ENCODE measurements around the gene MMP21. TPM values are rescaled to one million over a fixed set of nuclear protein-coding genes. Genes with fewer than 3 reads are reported as not detected.

The MMP21 gene
- total RNA-seq, 2 donors from 2014 or later: not detected

- Mint-ChIP-seq H3K36me3 (ENCODE audit: low read depth) (peaks cover 18% of the 10 kb centered on the region), H3K4me3 (no peak overlapping the region)
Observed at GRCh38 chr10:125801574-125801973, 26.0 kb upstream of the MMP21 start.

GRCh38 chr10:125799451-125800182 lies 24.0 kb upstream of the MMP21 start:
- Mint-ChIP-seq H3K4me1 (no peaks in the 10 kb centered on the region), H3K27me3 (no peaks in the 10 kb centered on the region), H3K27ac (no peak overlapping the region), H3K9me3 (no peaks in the 10 kb centered on the region), H3K4me3 (no peak overlapping the region), H3K36me3 (ENCODE audit: low read depth) (peaks cover 13% of the 10 kb centered on the region)
- no peak for ATAC-seq (replicated peaks)

More at GRCh38 chr10:125801574-125801973, 26.0 kb upstream of the MMP21 start:
- Mint-ChIP-seq H3K9me3 (no peaks in the 10 kb centered on the region), H3K4me1 (no peaks in the 10 kb centered on the region), H3K27ac (no peak overlapping the region), H3K27me3 (no peaks in the 10 kb centered on the region)
- no peak for ATAC-seq (replicated peaks)

- no peaks in the 10 kb centered on the region for H3K27me3 Mint-ChIP-seq
- H3K4me1 Mint-ChIP-seq: no peaks in the 10 kb centered on the region
- H3K36me3 Mint-ChIP-seq (ENCODE audit: low read depth): peaks cover 28% of the 10 kb centered on the region
- no peaks in the 10 kb centered on the region for H3K9me3 Mint-ChIP-seq
- no peak for ATAC-seq (replicated peaks)
- H3K27ac Mint-ChIP-seq: no peak overlapping the region
- no peak overlapping the region for H3K4me3 Mint-ChIP-seq
Observed at GRCh38 chr10:125797994-125798662, 22.5 kb upstream of the MMP21 start.

- no peak for ATAC-seq (replicated peaks)
- Mint-ChIP-seq H3K9me3 (no peaks in the 10 kb centered on the region), H3K36me3 (ENCODE audit: low read depth) (peaks cover 34% of the 10 kb centered on the region), H3K4me3 (no peak overlapping the region), H3K27ac (no peak overlapping the region), H3K27me3 (no peaks in the 10 kb centered on the region), H3K4me1 (no peaks in the 10 kb centered on the region)
Observed at GRCh38 chr10:125797424-125797823, 21.8 kb upstream of the MMP21 start.

- H3K4me3 Mint-ChIP-seq: no peak overlapping the region
- H3K27me3 Mint-ChIP-seq: no peaks in the 10 kb centered on the region
- no peak overlapping the region for H3K27ac Mint-ChIP-seq
- no peaks in the 10 kb centered on the region for H3K9me3 Mint-ChIP-seq
- H3K4me1 Mint-ChIP-seq: no peaks in the 10 kb centered on the region
- H3K36me3 Mint-ChIP-seq (ENCODE audit: low read depth): peaks cover 47% of the 10 kb centered on the region
- no peak for ATAC-seq (replicated peaks)
Observed at GRCh38 chr10:125795637-125796190, 20.1 kb upstream of the MMP21 start.

GRCh38 chr10:125795128-125795527 lies 19.5 kb upstream of the MMP21 start:
- Mint-ChIP-seq H3K4me1 (no peaks in the 10 kb centered on the region), H3K27me3 (no peaks in the 10 kb centered on the region), H3K27ac (no peak overlapping the region), H3K4me3 (no peak overlapping the region), H3K9me3 (no peaks in the 10 kb centered on the region), H3K36me3 (ENCODE audit: low read depth) (peaks cover 49% of the 10 kb centered on the region)
- no peak for ATAC-seq (replicated peaks)

- peaks cover 52% of the 10 kb centered on the region for H3K36me3 Mint-ChIP-seq (ENCODE audit: low read depth)
- H3K4me1 Mint-ChIP-seq: no peaks in the 10 kb centered on the region
- no peak overlapping the region for H3K4me3 Mint-ChIP-seq
- ATAC-seq (replicated peaks): no peak
- H3K9me3 Mint-ChIP-seq: no peaks in the 10 kb centered on the region
- no peak overlapping the region for H3K27ac Mint-ChIP-seq
- H3K27me3 Mint-ChIP-seq: no peaks in the 10 kb centered on the region
Observed at GRCh38 chr10:125792342-125793300, 17.0 kb upstream of the MMP21 start.

- Mint-ChIP-seq H3K4me3 (no peak overlapping the region), H3K27me3 (no peaks in the 10 kb centered on the region), H3K4me1 (peaks cover 5% of the 10 kb centered on the region), H3K9me3 (no peaks in the 10 kb centered on the region), H3K36me3 (ENCODE audit: low read depth) (peaks cover 27% of the 10 kb centered on the region), H3K27ac (peak overlapping the region; percentile 62)
- peak; percentile 62 for ATAC-seq (replicated peaks)
Observed at GRCh38 chr10:125788156-125789034, 12.8 kb upstream of the MMP21 start.

GRCh38 chr10:125785791-125786190 lies 10.2 kb upstream of the MMP21 start:
- no peak overlapping the region for H3K4me3 Mint-ChIP-seq
- no peaks in the 10 kb centered on the region for H3K27me3 Mint-ChIP-seq
- H3K27ac Mint-ChIP-seq: no peak overlapping the region
- peaks cover 4% of the 10 kb centered on the region for H3K36me3 Mint-ChIP-seq (ENCODE audit: low read depth)
- ATAC-seq (replicated peaks): no peak
- H3K9me3 Mint-ChIP-seq: no peaks in the 10 kb centered on the region
- peaks cover 9% of the 10 kb centered on the region for H3K4me1 Mint-ChIP-seq

GRCh38 chr10:125783957-125784356 lies 8.3 kb upstream of the MMP21 start:
- ATAC-seq (replicated peaks): no peak
- Mint-ChIP-seq H3K4me3 (no peak overlapping the region), H3K27me3 (no peaks in the 10 kb centered on the region), H3K9me3 (no peaks in the 10 kb centered on the region), H3K27ac (no peak overlapping the region), H3K4me1 (peaks cover 9% of the 10 kb centered on the region), H3K36me3 (ENCODE audit: low read depth) (no peaks in the 10 kb centered on the region)

GRCh38 chr10:125783408-125783807 lies 7.8 kb upstream of the MMP21 start:
- Mint-ChIP-seq H3K27ac (no peak overlapping the region), H3K4me1 (peaks cover 9% of the 10 kb centered on the region), H3K4me3 (no peak overlapping the region), H3K9me3 (no peaks in the 10 kb centered on the region), H3K36me3 (ENCODE audit: low read depth) (no peaks in the 10 kb centered on the region), H3K27me3 (peaks cover under 1% of the 10 kb centered on the region)
- no peak for ATAC-seq (replicated peaks)

- no peak overlapping the region for H3K27ac Mint-ChIP-seq
- H3K4me1 Mint-ChIP-seq: peaks cover 9% of the 10 kb centered on the region
- H3K9me3 Mint-ChIP-seq: no peaks in the 10 kb centered on the region
- H3K36me3 Mint-ChIP-seq (ENCODE audit: low read depth): no peaks in the 10 kb centered on the region
- ATAC-seq (replicated peaks): no peak
- no peak overlapping the region for H3K4me3 Mint-ChIP-seq
- peaks cover 3% of the 10 kb centered on the region for H3K27me3 Mint-ChIP-seq
Observed at GRCh38 chr10:125782616-125783015, 7.0 kb upstream of the MMP21 start.

GRCh38 chr10:125782054-125782453 lies 6.4 kb upstream of the MMP21 start:
- no peaks in the 10 kb centered on the region for H3K36me3 Mint-ChIP-seq (ENCODE audit: low read depth)
- peaks cover 5% of the 10 kb centered on the region for H3K4me1 Mint-ChIP-seq

More at GRCh38 chr10:125782054-125782453, 6.4 kb upstream of the MMP21 start:
- no peak overlapping the region for H3K4me3 Mint-ChIP-seq
- peaks cover 3% of the 10 kb centered on the region for H3K27me3 Mint-ChIP-seq
- no peak overlapping the region for H3K27ac Mint-ChIP-seq
- no peaks in the 10 kb centered on the region for H3K9me3 Mint-ChIP-seq
- ATAC-seq (replicated peaks): no peak
